GM12873 (cell line): ENCODE results near the gene GRIA4.

Experiments
- TF ChIP-seq, protein P1 (sequence below): IDR thresholded peaks from 2 replicates; pipeline ENCODE4 v1.5.1; 2012; ENCODE audit warnings: low read depth, mild to moderate bottlenecking, moderate library complexity, low read length, control low read depth; ENCODE audit not compliant: insufficient read depth; ENCODE audit errors: missing control alignments

GRIA4 gene

DNA sequence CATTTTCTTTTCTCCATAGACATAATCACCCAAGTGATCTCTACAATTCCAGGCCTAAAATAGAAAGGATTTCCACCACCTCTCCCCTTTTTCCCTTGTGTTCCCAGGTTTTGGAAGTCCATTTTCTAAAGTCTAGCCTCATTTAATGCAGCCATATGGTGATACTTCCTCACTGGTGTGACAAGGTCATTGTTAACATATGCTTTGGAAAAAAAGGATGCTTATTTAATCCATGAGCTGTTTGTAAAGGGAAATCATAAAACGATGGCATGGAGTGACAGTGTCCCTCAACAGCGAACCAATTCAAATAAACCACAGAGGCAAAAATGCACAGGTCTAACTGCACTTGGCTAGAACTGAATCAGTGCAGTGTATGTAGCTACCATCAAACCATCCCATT lies 26.6 kb downstream of the GRIA4 start:
- TF ChIP-seq, protein P1, sequence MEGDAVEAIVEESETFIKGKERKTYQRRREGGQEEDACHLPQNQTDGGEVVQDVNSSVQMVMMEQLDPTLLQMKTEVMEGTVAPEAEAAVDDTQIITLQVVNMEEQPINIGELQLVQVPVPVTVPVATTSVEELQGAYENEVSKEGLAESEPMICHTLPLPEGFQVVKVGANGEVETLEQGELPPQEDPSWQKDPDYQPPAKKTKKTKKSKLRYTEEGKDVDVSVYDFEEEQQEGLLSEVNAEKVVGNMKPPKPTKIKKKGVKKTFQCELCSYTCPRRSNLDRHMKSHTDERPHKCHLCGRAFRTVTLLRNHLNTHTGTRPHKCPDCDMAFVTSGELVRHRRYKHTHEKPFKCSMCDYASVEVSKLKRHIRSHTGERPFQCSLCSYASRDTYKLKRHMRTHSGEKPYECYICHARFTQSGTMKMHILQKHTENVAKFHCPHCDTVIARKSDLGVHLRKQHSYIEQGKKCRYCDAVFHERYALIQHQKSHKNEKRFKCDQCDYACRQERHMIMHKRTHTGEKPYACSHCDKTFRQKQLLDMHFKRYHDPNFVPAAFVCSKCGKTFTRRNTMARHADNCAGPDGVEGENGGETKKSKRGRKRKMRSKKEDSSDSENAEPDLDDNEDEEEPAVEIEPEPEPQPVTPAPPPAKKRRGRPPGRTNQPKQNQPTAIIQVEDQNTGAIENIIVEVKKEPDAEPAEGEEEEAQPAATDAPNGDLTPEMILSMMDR: no peak

GRCh38 chr11:105639527-105639926 lies 29.7 kb downstream of the GRIA4 start:
- TF ChIP-seq, protein P1: no peak

- TF ChIP-seq, protein P1: no peak
Observed at GRCh38 chr11:105641433-105641832, 31.6 kb downstream of the GRIA4 start.

- TF ChIP-seq, protein P1: no peak
Observed at GRCh38 chr11:105642870-105643269, 33.0 kb downstream of the GRIA4 start.

DNA sequence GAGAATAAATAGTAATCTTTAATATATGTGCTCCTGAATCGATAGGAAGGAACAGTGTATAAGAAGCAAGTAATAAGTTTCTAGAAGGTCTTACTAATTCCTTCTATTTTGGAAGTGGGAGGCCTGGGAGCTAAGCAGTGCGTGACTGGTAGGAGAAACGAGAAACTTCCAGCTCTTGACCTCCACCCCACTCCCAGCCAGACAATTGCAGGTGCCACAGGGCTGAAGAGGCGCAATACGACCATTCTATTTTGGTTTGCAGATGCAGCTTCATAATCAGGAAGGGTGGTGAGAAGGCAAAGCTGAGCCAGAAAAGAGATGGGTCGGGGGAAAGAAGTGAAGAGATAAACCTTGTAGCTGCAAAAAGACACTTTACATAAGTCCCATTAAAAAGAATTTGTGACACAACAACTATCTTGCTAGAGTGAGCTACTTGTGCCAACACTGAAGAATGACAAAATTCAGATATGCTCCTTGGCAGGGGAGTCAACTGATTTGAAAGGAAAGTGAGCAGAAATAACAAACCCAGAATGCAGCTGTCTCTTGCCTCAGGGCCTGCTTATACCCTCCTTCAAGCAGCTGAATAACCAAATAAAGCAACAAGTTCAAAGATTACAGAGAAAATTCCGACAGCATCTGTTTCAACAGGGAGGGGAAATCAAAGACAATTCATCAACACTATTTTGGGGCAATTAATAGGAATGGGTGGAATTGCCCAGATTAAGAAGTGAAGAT lies 35.1 kb downstream of the GRIA4 start:
- TF ChIP-seq, protein P1: no peak

GRCh38 chr11:105647780-105648179 lies 37.9 kb downstream of the GRIA4 start:
- TF ChIP-seq, protein P1: no peak

GRCh38 chr11:105648762-105649161 lies 38.9 kb downstream of the GRIA4 start:
- TF ChIP-seq, protein P1: no peak
